BJ (cell line): Measurements from ENCODE around the gene CDC42EP4. TPM values are rescaled to one million over a fixed set of nuclear protein-coding genes. Genes with fewer than 3 reads are reported as not detected.

Source experiments
- CTCF ChIA-PET: fragments of 350-600 bp; formaldehyde crosslinking; extraction: SDS; loops from one replicate; lab custom pipeline; 2021; ENCODE audit warnings: antibody characterized with exemption, inconsistent platforms; lab: Yijun Ruan, JAX
- POLR2A ChIA-PET: fragments of 300-600 bp; sonication (Branson Sonifier 250); formaldehyde crosslinking; extraction: SDS; loops from one replicate; lab custom pipeline; 2021; ENCODE audit warnings: antibody characterized with exemption; lab: Charles Lee
- DNase-seq: peaks from one replicate; pipeline ENCODE4 v3.0.0-alpha.2; 2011; ENCODE audit warnings: low read depth
- H3K27me3 ChIP-seq: 2 replicates; pipeline ENCODE4 v1.6.0; 2011; ENCODE audit warnings: low read length; ENCODE audit not compliant: control insufficient read depth, insufficient read depth
- H3K36me3 ChIP-seq: 2 replicates; pipeline ENCODE4 v1.5.1; 2011; ENCODE audit warnings: low read length; ENCODE audit not compliant: control insufficient read depth, insufficient read depth
- H3K4me3 ChIP-seq: 2 replicates; pipeline ENCODE4 v1.5.1; 2011; ENCODE audit warnings: low read depth, mild to moderate bottlenecking, control low read depth, low read length
- CTCF ChIP-seq: IDR thresholded peaks from 2 replicates; pipeline ENCODE4 v1.5.1; 2011; ENCODE audit warnings: low read depth, mild to moderate bottlenecking, control low read depth, inconsistent platforms, low read length, moderate library complexity; ENCODE audit not compliant: insufficient read depth
- polyA plus RNA-seq: library from polyadenylated mRNA; depleted of rRNA; stranded (reverse); fragments of >200 nt; gene quantifications from 2 replicates; pipeline ENCODE4 v1.2.3, GENCODE V29; 2011

Gene CDC42EP4
- polyA plus RNA-seq, 1 experiment = 28.0 TPM

GRCh38 chr17:73283841-73284282 is 27.9 kb downstream of the CDC42EP4 start:
- no peak for TF ChIP-seq CTCF
- Histone ChIP-seq H3K27me3 (no peaks in the 10 kb centered on the region), H3K36me3 (peaks cover 25% of the 10 kb centered on the region), H3K4me3 (no peak overlapping the region)
- POLR2A ChIA-PET = no interaction called here
- CTCF ChIA-PET = interaction anchor here (1.2 to 2.0 kb wide), 3 partner anchors 29 to 146 kb away, joined by 3 to 12 read pairs (median 5); no protein-coding TSS in a partner anchor
- DNase-seq = no peak

- no peak for TF ChIP-seq CTCF
- H3K36me3 ChIP-seq = peaks cover 25% of the 10 kb centered on the region
- no peak for DNase-seq
- H3K27me3 ChIP-seq = no peaks in the 10 kb centered on the region
- POLR2A ChIA-PET = no interaction called here
- CTCF ChIA-PET = interaction anchor here (1.3 kb wide), 1 partner anchor 28 kb away, joined by 5 read pairs; no protein-coding TSS in a partner anchor
- H3K4me3 ChIP-seq = no peak overlapping the region
These were observed 28.6 kb downstream of the CDC42EP4 start for GRCh38 chr17:73283250-73283649.

- ChIA-PET CTCF (no interaction called here), POLR2A (no interaction called here)
- Histone ChIP-seq H3K36me3 (peaks cover 25% of the 10 kb centered on the region), H3K4me3 (no peak overlapping the region), H3K27me3 (no peaks in the 10 kb centered on the region)
- TF ChIP-seq CTCF = no peak
- no peak for DNase-seq
These were observed 29.2 kb downstream of the CDC42EP4 start for GRCh38 chr17:73282629-73283028.

GRCh38 chr17:73281928-73282327 is 29.9 kb downstream of the CDC42EP4 start:
- ChIA-PET CTCF (interaction anchor here (0.7 to 2.2 kb wide), 3 partner anchors 9 to 94 kb away, joined by 3 to 10 read pairs (median 7); no protein-coding TSS in a partner anchor), POLR2A (no interaction called here)

GRCh38 chr17:73280191-73280590 is 31.6 kb downstream of the CDC42EP4 start:
- no peaks in the 10 kb centered on the region for H3K27me3 ChIP-seq
- ChIA-PET POLR2A (no interaction called here), CTCF (interaction anchor here (1.3 to 2.2 kb wide), 2 partner anchors 24 to 90 kb away, joined by 6 to 10 read pairs; no protein-coding TSS in a partner anchor)
- no peak for TF ChIP-seq CTCF
- H3K4me3 ChIP-seq = no peak overlapping the region
- DNase-seq = no peak
- H3K36me3 ChIP-seq = peaks cover 16% of the 10 kb centered on the region

More at GRCh38 chr17:73281928-73282327, 29.9 kb downstream of the CDC42EP4 start:
- no peak for DNase-seq
- H3K27me3 ChIP-seq = no peaks in the 10 kb centered on the region
- H3K36me3 ChIP-seq = peaks cover 25% of the 10 kb centered on the region
- no peak for TF ChIP-seq CTCF
- H3K4me3 ChIP-seq = no peak overlapping the region
